MCF 10A (cell line): Measurements from ENCODE around the gene ZNF768. TPM values are rescaled to one million over a fixed set of nuclear protein-coding genes. Genes with fewer than 3 reads are reported as not detected.

Source experiments
- BruUV-seq: library from RNA; stranded (reverse); fragments of 400-500 nt; replicated peaks from 2 replicates; lab custom pipeline; 2021; lab: Mats Ljungman, UMichigan
- CTCF ChIA-PET: fragments of 300-600 bp; sonication (Branson Sonifier 250); formaldehyde crosslinking; extraction: SDS; loops from one replicate; lab custom pipeline; 2021; ENCODE audit warnings: antibody characterized with exemption, inconsistent platforms; lab: Yijun Ruan, JAX
- POLR2A ChIA-PET: fragments of 300-600, 350-650 bp; sonication (Branson Sonifier 250); formaldehyde crosslinking; extraction: SDS; loops from one replicate; lab custom pipeline; 2020; ENCODE audit warnings: antibody characterized with exemption, inconsistent platforms; lab: Yijun Ruan, JAX
- DNase-seq: peaks from one replicate; pipeline ENCODE4 v3.0.0-alpha.2; 2018; ENCODE audit not compliant: unreplicated experiment
- H3K27ac Mint-ChIP-seq: one replicate; pipeline ENCODE4 v1.8.0; 2022; ENCODE audit warnings: mild to moderate bottlenecking, low read depth, mixed read lengths; ENCODE audit not compliant: unreplicated experiment
- H3K27me3 Mint-ChIP-seq: one replicate; pipeline ENCODE4 v1.8.0; 2022; ENCODE audit warnings: mixed read lengths; ENCODE audit not compliant: insufficient read depth, unreplicated experiment
- H3K36me3 Mint-ChIP-seq: one replicate; pipeline ENCODE4 v1.8.0; 2022; ENCODE audit warnings: mild to moderate bottlenecking, moderate library complexity, mixed read lengths; ENCODE audit not compliant: insufficient read depth, unreplicated experiment
- H3K4me1 Mint-ChIP-seq: one replicate; pipeline ENCODE4 v1.8.0; 2022; ENCODE audit warnings: mixed read lengths; ENCODE audit not compliant: insufficient read depth, unreplicated experiment
- H3K4me3 Mint-ChIP-seq: one replicate; pipeline ENCODE4 v1.8.0; 2022; ENCODE audit warnings: mild to moderate bottlenecking, moderate library complexity, mixed read lengths; ENCODE audit not compliant: unreplicated experiment
- H3K9me3 Mint-ChIP-seq: one replicate; pipeline ENCODE4 v1.8.0; 2022; ENCODE audit warnings: mixed read lengths; ENCODE audit not compliant: unreplicated experiment
- intact Hi-C: fragments of 100-400 bp; cut with micrococcal nuclease; formaldehyde crosslinking; loops from 2 replicates; pipeline ENCODE4 v1.14.1; 2022
- total RNA-seq: library from RNA; stranded (reverse); gene quantifications from 2 replicates; pipeline ENCODE4 v1.2.3, GENCODE V29; 2022
- TF ChIP-seq, protein P1 (sequence below): fragments of 200-600 bp; IDR thresholded peaks from one replicate; pipeline ENCODE4 v1.8.0; 2022; ENCODE audit warnings: antibody characterized with exemption, mild to moderate bottlenecking; ENCODE audit not compliant: unreplicated experiment

The ZNF768 gene
- total RNA-seq, 1 experiment from 2014 or later: 39.3 TPM

DNA sequence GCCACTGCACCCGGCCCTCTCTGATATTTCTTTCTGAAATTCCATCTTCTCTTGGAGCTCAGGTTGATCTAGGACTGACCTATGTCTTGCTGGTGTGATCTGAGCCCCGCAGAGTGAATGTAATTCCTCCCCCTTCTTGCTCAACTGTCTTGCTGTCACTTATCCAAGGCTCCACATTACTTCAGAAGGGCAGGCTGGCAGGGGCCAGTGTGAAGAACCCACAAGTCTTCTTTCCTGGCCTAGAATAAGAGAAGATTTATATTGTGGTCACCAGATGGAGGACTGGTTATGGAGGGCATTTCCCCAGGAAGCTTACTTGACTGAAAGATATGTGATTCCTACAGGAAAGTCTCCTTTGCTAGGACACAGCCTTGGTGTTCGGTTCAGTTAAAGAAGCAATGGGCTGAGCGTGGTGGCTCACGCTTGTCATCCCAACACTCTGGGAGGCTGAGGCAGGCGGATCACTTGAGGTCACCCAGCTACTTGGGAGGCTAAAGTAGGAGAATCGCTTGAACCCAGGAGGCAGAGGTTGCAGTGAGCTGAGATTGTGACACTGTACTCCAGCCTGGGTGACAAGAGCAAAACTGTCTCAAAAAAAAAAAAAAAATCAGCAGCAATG, 40.4 kb downstream of the ZNF768 start:
- ChIA-PET CTCF (no interaction called here), POLR2A (interaction anchor here (0.7 kb wide), 1 partner anchor 11 kb away, joined by 3 read pairs; no protein-coding TSS in a partner anchor)
- no peak overlapping the region for H3K27ac Mint-ChIP-seq
- H3K4me3 Mint-ChIP-seq: no peak overlapping the region
- no peak for DNase-seq
- H3K4me1 Mint-ChIP-seq: peaks cover 12% of the 10 kb centered on the region
- no TSS peak for BruUV-seq
- TF ChIP-seq, protein P1, sequence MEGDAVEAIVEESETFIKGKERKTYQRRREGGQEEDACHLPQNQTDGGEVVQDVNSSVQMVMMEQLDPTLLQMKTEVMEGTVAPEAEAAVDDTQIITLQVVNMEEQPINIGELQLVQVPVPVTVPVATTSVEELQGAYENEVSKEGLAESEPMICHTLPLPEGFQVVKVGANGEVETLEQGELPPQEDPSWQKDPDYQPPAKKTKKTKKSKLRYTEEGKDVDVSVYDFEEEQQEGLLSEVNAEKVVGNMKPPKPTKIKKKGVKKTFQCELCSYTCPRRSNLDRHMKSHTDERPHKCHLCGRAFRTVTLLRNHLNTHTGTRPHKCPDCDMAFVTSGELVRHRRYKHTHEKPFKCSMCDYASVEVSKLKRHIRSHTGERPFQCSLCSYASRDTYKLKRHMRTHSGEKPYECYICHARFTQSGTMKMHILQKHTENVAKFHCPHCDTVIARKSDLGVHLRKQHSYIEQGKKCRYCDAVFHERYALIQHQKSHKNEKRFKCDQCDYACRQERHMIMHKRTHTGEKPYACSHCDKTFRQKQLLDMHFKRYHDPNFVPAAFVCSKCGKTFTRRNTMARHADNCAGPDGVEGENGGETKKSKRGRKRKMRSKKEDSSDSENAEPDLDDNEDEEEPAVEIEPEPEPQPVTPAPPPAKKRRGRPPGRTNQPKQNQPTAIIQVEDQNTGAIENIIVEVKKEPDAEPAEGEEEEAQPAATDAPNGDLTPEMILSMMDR: no peak
- H3K9me3 Mint-ChIP-seq: no peaks in the 10 kb centered on the region
- peaks cover 15% of the 10 kb centered on the region for H3K36me3 Mint-ChIP-seq
- intact Hi-C loops: no loop called here
- no peaks in the 10 kb centered on the region for H3K27me3 Mint-ChIP-seq

GRCh38 chr16:30484887-30485286, 41.5 kb downstream of the ZNF768 start:
- H3K4me1 Mint-ChIP-seq: peaks cover 5% of the 10 kb centered on the region
- H3K27me3 Mint-ChIP-seq: no peaks in the 10 kb centered on the region
- TF ChIP-seq, protein P1: no peak
- CTCF ChIA-PET: no interaction called here
- H3K9me3 Mint-ChIP-seq: no peaks in the 10 kb centered on the region
- no TSS peak for BruUV-seq
- H3K4me3 Mint-ChIP-seq: no peak overlapping the region
- intact Hi-C loops: no loop called here
- POLR2A ChIA-PET: no interaction called here
- H3K36me3 Mint-ChIP-seq: peaks cover 11% of the 10 kb centered on the region
- H3K27ac Mint-ChIP-seq: no peak overlapping the region
- no peak for DNase-seq

DNA sequence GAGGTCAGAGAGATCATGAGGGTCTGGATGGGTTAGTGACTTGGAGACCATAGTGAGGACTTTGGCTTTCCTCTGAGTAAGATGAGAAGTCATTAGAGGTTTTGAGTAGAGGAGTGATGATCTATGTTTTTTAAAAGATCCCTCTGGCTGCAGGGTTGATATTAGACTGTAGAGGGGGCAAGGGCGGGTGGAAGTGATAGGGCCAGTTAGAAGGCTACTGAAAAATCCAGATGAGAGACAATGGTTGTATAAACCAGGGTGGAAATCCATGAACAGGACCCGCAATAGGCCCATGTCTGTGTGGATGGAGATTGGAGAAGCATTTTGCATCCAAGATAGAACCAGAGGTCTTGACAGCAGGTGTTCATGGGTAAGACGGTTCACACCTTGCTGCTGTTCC, 44.0 kb downstream of the ZNF768 start:
- Mint-ChIP-seq H3K4me1 (no peaks in the 10 kb centered on the region), H3K36me3 (peaks cover 11% of the 10 kb centered on the region), H3K9me3 (no peaks in the 10 kb centered on the region), H3K4me3 (no peak overlapping the region), H3K27ac (no peak overlapping the region), H3K27me3 (no peaks in the 10 kb centered on the region)
- POLR2A ChIA-PET: no interaction called here
- CTCF ChIA-PET: interaction anchor here (0.5 kb wide), 1 partner anchor 10 kb away, joined by 3 read pairs; the partner anchor contains the start of gene ITGAL
- TF ChIP-seq, protein P1: no peak
- DNase-seq: no peak
- intact Hi-C loops: no loop called here
- BruUV-seq: no TSS peak

DNA sequence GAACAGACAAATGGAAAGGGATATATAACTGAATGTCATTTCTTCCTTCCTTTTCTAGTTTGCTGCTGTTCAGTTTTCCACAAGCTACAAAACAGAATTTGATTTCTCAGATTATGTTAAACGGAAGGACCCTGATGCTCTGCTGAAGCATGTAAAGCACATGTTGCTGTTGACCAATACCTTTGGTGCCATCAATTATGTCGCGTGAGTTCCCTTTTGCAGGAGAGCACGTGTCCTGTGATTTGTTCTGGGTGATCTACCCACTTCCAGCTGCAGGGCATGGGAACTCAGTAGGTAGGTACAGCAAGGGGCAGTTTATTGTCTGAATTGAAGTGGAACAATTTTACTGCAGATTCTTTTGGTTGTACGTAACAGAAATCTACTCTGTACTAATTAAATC, 45.0 kb downstream of the ZNF768 start:
- DNase-seq: no peak
- intact Hi-C loops: no loop called here
- BruUV-seq: no TSS peak
- TF ChIP-seq, protein P1: no peak
- Mint-ChIP-seq H3K27me3 (no peaks in the 10 kb centered on the region), H3K4me3 (no peak overlapping the region), H3K36me3 (peaks cover 11% of the 10 kb centered on the region), H3K27ac (no peak overlapping the region), H3K9me3 (no peaks in the 10 kb centered on the region), H3K4me1 (no peaks in the 10 kb centered on the region)
- ChIA-PET CTCF (interaction anchor here (1.7 kb wide), 1 partner anchor 9 kb away, joined by 6 read pairs; no protein-coding TSS in a partner anchor), POLR2A (no interaction called here)
